K562 treated with DMSO at 1 percent for 48 hours (cell line): ENCODE results near the gene LGALS4. TPM values are rescaled to one million over a fixed set of nuclear protein-coding genes. Genes with fewer than 3 reads are reported as not detected.

ENCODE experiments used
- total RNA-seq: library from RNA; unstranded; fragments of 300-600 nt; gene quantifications from 2 replicates; pipeline ENCODE4 v1.2.3, GENCODE V29; 2022; ENCODE audit warnings: low replicate concordance; ENCODE audit errors: extremely low read depth

Gene LGALS4
- not detected in 2 replicates for total RNA-seq

GRCh38 chr19:38812841-38813320 lies at the start of gene LGALS4:
Gene LGALS4, minus strand, starts transcription at chr19:38812945. Its CDS starts 59 bp downstream, at chr19:38812886.

GRCh38 chr19:38849860-38850435 lies 37.2 kb upstream of the LGALS4 start, which contains the start of gene HNRNPL:
Gene HNRNPL, minus strand, starts transcription at chr19:38849986. Its CDS starts 20 bp downstream, at chr19:38849966.

GRCh38 chr19:38788478-38789243 lies 24.1 kb downstream of the LGALS4 start, which contains the start of gene LGALS7B:
Gene LGALS7B, plus strand, starts transcription at chr19:38789200. Its CDS starts 27 bp downstream, at chr19:38789227.

GRCh38 chr19:38773469-38774177 lies 39.1 kb downstream of the LGALS4 start, which contains the start of gene LGALS7:
Gene LGALS7, minus strand, starts transcription at chr19:38773517. Its CDS starts 25 bp downstream, at chr19:38773492.

Other genes starting within 250 kb of the LGALS4 start
- gene MAP4K1, start 195.0 kb downstream of the LGALS4 start, total RNA-seq = not detected in 2 replicates
- gene EIF3K, start 193.8 kb downstream of the LGALS4 start, total RNA-seq = 965 TPM in 1 of 2 replicates, not detected in the other
- 239 TPM in 1 of 2 replicates, not detected in the other for gene ACTN4, start 165.3 kb downstream of the LGALS4 start, total RNA-seq
- gene CAPN12, start 68.5 kb downstream of the LGALS4 start, total RNA-seq = not detected in 2 replicates
- not detected in 2 replicates for gene LGALS7, start 39.4 kb downstream of the LGALS4 start, total RNA-seq
- gene LGALS7B, start 23.7 kb downstream of the LGALS4 start, total RNA-seq = not detected in 2 replicates
- gene ECH1, start 18.8 kb upstream of the LGALS4 start, total RNA-seq = not detected in 2 replicates
- not detected in 2 replicates for gene HNRNPL, start 37.0 kb upstream of the LGALS4 start, total RNA-seq
- gene RINL, start 65.3 kb upstream of the LGALS4 start, total RNA-seq = not detected in 2 replicates
- not detected in 2 replicates for gene SIRT2, start 86.7 kb upstream of the LGALS4 start, total RNA-seq
- not detected in 2 replicates for gene NFKBIB, start 87.0 kb upstream of the LGALS4 start, total RNA-seq
- gene CCER2, start 99.2 kb upstream of the LGALS4 start, total RNA-seq = not detected in 2 replicates
- gene SARS2, start 117.8 kb upstream of the LGALS4 start, total RNA-seq = not detected in 2 replicates
- gene MRPS12, start 118.0 kb upstream of the LGALS4 start, total RNA-seq = not detected in 2 replicates
- not detected in 2 replicates for gene FBXO17, start 162.8 kb upstream of the LGALS4 start, total RNA-seq
- gene FBXO27, start 219.6 kb upstream of the LGALS4 start, total RNA-seq = not detected in 2 replicates